Caco-2 (cell line): ENCODE results near the gene FUCA1. TPM values are rescaled to one million over a fixed set of nuclear protein-coding genes. Genes with fewer than 3 reads are reported as not detected.

ENCODE experiments used
- BruUV-seq: library from RNA; stranded (reverse); fragments of 400-500 nt; replicated peaks from 2 replicates; lab custom pipeline; 2021; lab: Mats Ljungman, UMichigan
- CTCF ChIA-PET: fragments of 300-600 bp; sonication (Branson Sonifier 250); formaldehyde crosslinking; loops from one replicate; lab custom pipeline; 2022; ENCODE audit warnings: antibody characterized with exemption; lab: Charles Lee
- POLR2A ChIA-PET: fragments of 300-600 bp; sonication (Branson Sonifier 250); formaldehyde crosslinking; loops from one replicate; lab custom pipeline; 2022; ENCODE audit warnings: antibody characterized with exemption; lab: Charles Lee
- DNase-seq, 2 experiments: peaks; one replicate each; pipeline versions ENCODE4 v3.0.0 to v3.0.0-alpha.2; 2020 to 2022
- H3K27me3 ChIP-seq: replicated peaks from 2 replicates; pipeline ENCODE4 v1.6.0; 2011; ENCODE audit warnings: low read length; ENCODE audit not compliant: control insufficient read depth, insufficient read depth
- H3K36me3 ChIP-seq: 2 replicates; pipeline ENCODE4 v1.5.1; 2011; ENCODE audit warnings: low read length; ENCODE audit not compliant: control insufficient read depth, insufficient read depth
- H3K4me1 ChIP-seq: fragments of 250-450 bp; sonication (Bioruptor Pico); 2 replicates; pipeline ENCODE4 v1.5.1; 2020; ENCODE audit warnings: mild to moderate bottlenecking
- H3K4me3 ChIP-seq: 2 replicates; pipeline ENCODE4 v1.5.1; 2011; ENCODE audit warnings: low read depth, mild to moderate bottlenecking, control low read depth, low read length
- H3K9me3 ChIP-seq: fragments of 250-450 bp; sonication (Bioruptor Pico); 2 replicates; pipeline ENCODE4 v1.5.1; 2020; ENCODE audit warnings: mild to moderate bottlenecking, moderate library complexity
- H3K27ac Mint-ChIP-seq: one replicate; pipeline ENCODE4 v1.8.0; 2022; ENCODE audit warnings: mixed read lengths; ENCODE audit not compliant: unreplicated experiment
- H3K27me3 Mint-ChIP-seq: one replicate; pipeline ENCODE4 v1.8.0; 2022; ENCODE audit warnings: mixed read lengths; ENCODE audit not compliant: insufficient read depth, unreplicated experiment
- H3K36me3 Mint-ChIP-seq: one replicate; pipeline ENCODE4 v1.8.0; 2022; ENCODE audit warnings: mild to moderate bottlenecking, mixed read lengths; ENCODE audit not compliant: insufficient read depth, unreplicated experiment
- H3K4me1 Mint-ChIP-seq: one replicate; pipeline ENCODE4 v1.8.0; 2022; ENCODE audit warnings: low read depth, mixed read lengths; ENCODE audit not compliant: unreplicated experiment
- H3K4me3 Mint-ChIP-seq: one replicate; pipeline ENCODE4 v1.8.0; 2022; ENCODE audit warnings: mild to moderate bottlenecking, moderate library complexity, mixed read lengths; ENCODE audit not compliant: unreplicated experiment
- H3K9me3 Mint-ChIP-seq: one replicate; pipeline ENCODE4 v1.8.0; 2022; ENCODE audit warnings: mixed read lengths; ENCODE audit not compliant: unreplicated experiment
- intact Hi-C: fragments of 100-400 bp; cut with micrococcal nuclease; formaldehyde crosslinking; loops from one replicate; pipeline ENCODE4 v1.10.0; 2022; ENCODE audit not compliant: unreplicated experiment
- total RNA-seq: library from RNA; stranded (reverse); gene quantifications from 2 replicates; pipeline ENCODE4 v1.2.3, GENCODE V29; 2022
- TF ChIP-seq, protein P1 (sequence below), 2 experiments: fragments of 200-600 bp in 1 of 2; IDR thresholded peaks; 1 replicate in 1 of 2; 2 replicates in 1 of 2; pipeline versions ENCODE4 v1.5.1 to v1.8.0; 2011 to 2022; ENCODE audit warnings: antibody characterized with exemption in 1 of 2, control low read depth in 1 of 2, inconsistent platforms in 1 of 2, low read depth in 1 of 2, low read length in 1 of 2, mild to moderate bottlenecking in 1 of 2, moderate library complexity in 1 of 2; ENCODE audit not compliant: insufficient read depth in 1 of 2, severe bottlenecking in 1 of 2, unreplicated experiment in 1 of 2

FUCA1 gene
- total RNA-seq, 1 experiment from 2014 or later: 25.5 TPM

DNA sequence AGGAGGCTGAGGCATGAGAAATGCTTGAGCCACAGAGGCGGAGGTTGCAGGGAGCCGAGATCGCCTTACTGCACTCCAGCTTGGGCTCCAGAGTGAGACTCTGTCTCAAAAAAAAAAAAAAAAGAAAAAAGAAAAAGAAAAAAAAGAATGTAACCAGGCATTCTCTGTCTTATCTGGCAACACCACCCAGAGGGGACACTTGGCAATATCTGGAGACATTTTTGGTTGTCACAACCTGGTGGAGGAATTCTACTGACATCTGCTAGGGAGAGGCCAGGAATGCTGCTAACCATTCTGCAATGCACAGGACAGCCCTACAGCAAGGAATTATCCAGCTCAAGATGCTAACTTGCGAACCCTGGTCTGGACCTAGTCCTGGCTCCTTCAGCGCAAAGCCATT lies 47.4 kb upstream of the FUCA1 start:
- Histone ChIP-seq H3K27me3 (no peaks in the 10 kb centered on the region), H3K9me3 (no peaks in the 10 kb centered on the region), H3K36me3 (no peaks in the 10 kb centered on the region), H3K4me3 (no peak overlapping the region), H3K4me1 (0 out of 2 replicates have a peak, but pooled peaks cover 4% of the 10 kb centered on the region)
- Mint-ChIP-seq H3K4me3 (no peak overlapping the region), H3K27me3 (no peaks in the 10 kb centered on the region), H3K27ac (no peak overlapping the region), H3K4me1 (no peaks in the 10 kb centered on the region), H3K9me3 (no peaks in the 10 kb centered on the region), H3K36me3 (no peaks in the 10 kb centered on the region)
- no peak for DNase-seq
- no TSS peak for BruUV-seq
- CTCF ChIA-PET: interaction anchor here (1.2 to 2.4 kb wide), 2 partner anchors 105 to 107 kb away, joined by 3 to 23 read pairs; no protein-coding TSS in a partner anchor
- POLR2A ChIA-PET: no interaction called here
- intact Hi-C loops: loop anchor here (5.0 kb wide), 1 partner anchor 42 kb away; the partner anchor contains the start of gene PNRC2
- TF ChIP-seq, protein P1, sequence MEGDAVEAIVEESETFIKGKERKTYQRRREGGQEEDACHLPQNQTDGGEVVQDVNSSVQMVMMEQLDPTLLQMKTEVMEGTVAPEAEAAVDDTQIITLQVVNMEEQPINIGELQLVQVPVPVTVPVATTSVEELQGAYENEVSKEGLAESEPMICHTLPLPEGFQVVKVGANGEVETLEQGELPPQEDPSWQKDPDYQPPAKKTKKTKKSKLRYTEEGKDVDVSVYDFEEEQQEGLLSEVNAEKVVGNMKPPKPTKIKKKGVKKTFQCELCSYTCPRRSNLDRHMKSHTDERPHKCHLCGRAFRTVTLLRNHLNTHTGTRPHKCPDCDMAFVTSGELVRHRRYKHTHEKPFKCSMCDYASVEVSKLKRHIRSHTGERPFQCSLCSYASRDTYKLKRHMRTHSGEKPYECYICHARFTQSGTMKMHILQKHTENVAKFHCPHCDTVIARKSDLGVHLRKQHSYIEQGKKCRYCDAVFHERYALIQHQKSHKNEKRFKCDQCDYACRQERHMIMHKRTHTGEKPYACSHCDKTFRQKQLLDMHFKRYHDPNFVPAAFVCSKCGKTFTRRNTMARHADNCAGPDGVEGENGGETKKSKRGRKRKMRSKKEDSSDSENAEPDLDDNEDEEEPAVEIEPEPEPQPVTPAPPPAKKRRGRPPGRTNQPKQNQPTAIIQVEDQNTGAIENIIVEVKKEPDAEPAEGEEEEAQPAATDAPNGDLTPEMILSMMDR (IDR thresholded peaks at IDR 0.05; ENCODE audit: insufficient read depth in 1 of 2, low read depth in 1 of 2, low read length in 1 of 2, severe bottlenecking in 1 of 2, unreplicated experiment in 1 of 2): no peak

DNA sequence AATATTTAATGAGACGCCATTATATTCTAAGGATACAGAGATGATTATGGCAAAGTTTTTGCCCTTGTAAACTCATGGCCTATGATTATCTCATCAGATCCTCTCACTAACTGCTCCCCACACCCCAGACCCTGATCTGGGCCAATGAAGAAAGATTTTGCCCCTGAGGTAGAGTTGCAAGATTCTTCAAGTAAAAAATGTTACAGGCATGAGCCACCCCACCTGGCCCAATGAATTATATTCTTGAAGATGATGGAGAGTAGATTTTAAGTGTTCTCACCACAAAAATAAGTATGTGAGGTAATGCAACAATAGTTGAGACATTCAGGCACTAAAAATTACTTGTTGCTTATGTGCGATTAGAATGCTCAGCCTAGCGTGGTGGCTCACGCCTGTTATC lies 46.8 kb upstream of the FUCA1 start:
- TF ChIP-seq, protein P1 (IDR thresholded peaks at IDR 0.05; ENCODE audit: insufficient read depth in 1 of 2, low read depth in 1 of 2, low read length in 1 of 2, severe bottlenecking in 1 of 2, unreplicated experiment in 1 of 2): no peak
- no peaks in the 10 kb centered on the region for H3K4me1 Mint-ChIP-seq
- no peaks in the 10 kb centered on the region for H3K9me3 Mint-ChIP-seq
- H3K36me3 Mint-ChIP-seq: no peaks in the 10 kb centered on the region
- no peak overlapping the region for H3K27ac Mint-ChIP-seq
- H3K36me3 ChIP-seq: no peaks in the 10 kb centered on the region
- POLR2A ChIA-PET: no interaction called here
- H3K9me3 ChIP-seq: no peaks in the 10 kb centered on the region
- intact Hi-C loops: loop anchor here (5.0 kb wide), 1 partner anchor 42 kb away; the partner anchor contains the start of gene PNRC2
- no peak overlapping the region for H3K4me3 ChIP-seq
- 0 out of 2 replicates have a peak, but pooled peaks cover 4% of the 10 kb centered on the region for H3K4me1 ChIP-seq
- DNase-seq: no peak
- BruUV-seq: no TSS peak
- CTCF ChIA-PET: no interaction called here
- H3K4me3 Mint-ChIP-seq: no peak overlapping the region
- no peaks in the 10 kb centered on the region for H3K27me3 ChIP-seq
- no peaks in the 10 kb centered on the region for H3K27me3 Mint-ChIP-seq

DNA sequence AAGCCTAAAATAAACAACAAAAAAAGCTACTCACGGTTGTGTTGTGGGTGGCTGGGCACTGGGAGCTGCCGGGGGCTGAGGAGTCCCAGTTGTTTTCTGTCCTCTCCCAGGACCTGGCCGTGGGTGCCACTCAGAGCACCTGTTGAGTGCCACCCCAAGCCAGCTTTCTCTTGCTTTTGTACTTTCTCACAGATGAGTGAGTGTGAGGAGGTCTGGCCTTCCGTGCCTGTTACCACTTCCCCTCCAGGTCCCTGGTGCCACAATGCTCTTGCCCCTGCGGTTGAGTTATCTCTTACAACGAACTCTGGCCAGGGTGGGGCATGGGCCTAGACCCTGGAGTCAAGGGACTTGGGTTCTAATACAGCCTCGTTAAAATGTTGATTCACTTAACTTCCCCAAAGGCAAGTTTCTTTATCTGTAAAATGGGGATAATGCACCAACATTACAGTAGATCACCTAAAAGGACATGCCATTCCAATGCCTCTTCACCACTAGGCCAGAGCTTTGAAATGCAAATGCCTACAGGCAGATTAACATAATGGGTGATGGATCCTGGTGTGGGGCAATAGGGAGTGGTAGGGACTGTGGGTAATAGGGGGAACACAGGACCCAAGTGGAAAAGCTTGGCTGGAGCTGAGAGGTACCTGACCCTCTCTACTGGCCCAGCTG lies 45.3 kb upstream of the FUCA1 start, which contains the start of gene CNR2:
TSS of gene CNR2 (minus strand) at position 151 of the 669 bp plus-strand sequence. CDS start 37,745 bp downstream, outside the sequence.
- Mint-ChIP-seq H3K36me3 (no peaks in the 10 kb centered on the region), H3K27me3 (no peaks in the 10 kb centered on the region), H3K4me3 (no peak within 1 kb of the TSS), H3K27ac (no peak within 1 kb of the TSS), H3K4me1 (no peaks in the 10 kb centered on the region), H3K9me3 (no peaks in the 10 kb centered on the region)
- Histone ChIP-seq H3K36me3 (no peaks in the 10 kb centered on the region), H3K27me3 (no peaks in the 10 kb centered on the region), H3K4me1 (0 out of 2 replicates have a peak, but pooled peaks cover 4% of the 10 kb centered on the region), H3K9me3 (no peaks in the 10 kb centered on the region), H3K4me3 (no peak within 1 kb of the TSS)
- intact Hi-C loops: no loop called here
- TF ChIP-seq, protein P1 (IDR thresholded peaks at IDR 0.05; ENCODE audit: insufficient read depth in 1 of 2, low read depth in 1 of 2, low read length in 1 of 2, severe bottlenecking in 1 of 2, unreplicated experiment in 1 of 2): no peak
- CTCF ChIA-PET: no interaction called here
- no peak for DNase-seq
- POLR2A ChIA-PET: no interaction called here
- BruUV-seq: no TSS peak
